ENCODE data around the gene PHACTR1.
A peak's percentile ranks its signal among the peaks of the same experiment; 100 is the strongest.

PHACTR1 gene

GRCh38 chr6:13005994-13006393 lies 289.4 kb downstream of the PHACTR1 start:
- ChIA-PET POLR2A (no interaction called here), CTCF (no interaction called here)
- TF ChIP-seq HDGF (IDR thresholded peaks at IDR 0.05; ENCODE audit: borderline replicate concordance) (no peak), ZNF384 (IDR thresholded peaks at IDR 0.05) (no peak), LEF1 (IDR thresholded peaks at IDR 0.05; ENCODE audit: borderline replicate concordance) (no peak), SP1 (IDR thresholded peaks at IDR 0.05) (no peak), FOXA1 (IDR thresholded peaks at IDR 0.05) (no peak), CTBP1 (IDR thresholded peaks at IDR 0.05; ENCODE audit: borderline replicate concordance) (no peak), FOXK2 (IDR thresholded peaks at IDR 0.05) (no peak)
- no peak for DNase-seq (ENCODE audit: extremely low spot score)

- ChIA-PET CTCF (no interaction called here), POLR2A (no interaction called here)
- peak; percentile 74 for TF ChIP-seq PKNOX1 (IDR thresholded peaks at IDR 0.05)
- TF ChIP-seq FOXA1 (IDR thresholded peaks at IDR 0.05), result peak; percentile 55
- no peak for TF ChIP-seq HDGF (IDR thresholded peaks at IDR 0.05; ENCODE audit: borderline replicate concordance)
- TF ChIP-seq CTBP1 (IDR thresholded peaks at IDR 0.05; ENCODE audit: borderline replicate concordance), result peak; percentile 78
- DNase-seq (ENCODE audit: extremely low spot score), result peak; percentile 12
Measured at GRCh38 chr6:13006578-13007300, 290.2 kb downstream of the PHACTR1 start.

- TF ChIP-seq SP1 (IDR thresholded peaks at IDR 0.05) (no peak), HDGF (IDR thresholded peaks at IDR 0.05; ENCODE audit: borderline replicate concordance) (no peak), ARNT (IDR thresholded peaks at IDR 0.05) (no peak), PKNOX1 (IDR thresholded peaks at IDR 0.05) (no peak), L3MBTL2 (conservative IDR thresholded peaks at IDR 0.05) (no peak), BHLHE40 (IDR thresholded peaks at IDR 0.05; ENCODE audit: borderline replicate concordance) (no peak), FOXA1 (IDR thresholded peaks at IDR 0.05) (no peak), ELF4 (IDR thresholded peaks at IDR 0.05) (no peak), FOXK2 (IDR thresholded peaks at IDR 0.05) (no peak), ZNF384 (IDR thresholded peaks at IDR 0.05) (no peak), LEF1 (IDR thresholded peaks at IDR 0.05; ENCODE audit: borderline replicate concordance) (no peak), FOXM1 (IDR thresholded peaks at IDR 0.05; ENCODE audit: borderline replicate concordance) (no peak), NFRKB (IDR thresholded peaks at IDR 0.05) (no peak), SUZ12 (IDR thresholded peaks at IDR 0.05) (no peak), TARDBP (IDR thresholded peaks at IDR 0.05) (no peak), CTBP1 (IDR thresholded peaks at IDR 0.05; ENCODE audit: borderline replicate concordance) (no peak)
- POLR2A ChIA-PET, result no interaction called here
- no peak for DNase-seq (ENCODE audit: extremely low spot score)
- CTCF ChIA-PET, result no interaction called here
Measured at GRCh38 chr6:13007744-13008143, 291.2 kb downstream of the PHACTR1 start.

DNA sequence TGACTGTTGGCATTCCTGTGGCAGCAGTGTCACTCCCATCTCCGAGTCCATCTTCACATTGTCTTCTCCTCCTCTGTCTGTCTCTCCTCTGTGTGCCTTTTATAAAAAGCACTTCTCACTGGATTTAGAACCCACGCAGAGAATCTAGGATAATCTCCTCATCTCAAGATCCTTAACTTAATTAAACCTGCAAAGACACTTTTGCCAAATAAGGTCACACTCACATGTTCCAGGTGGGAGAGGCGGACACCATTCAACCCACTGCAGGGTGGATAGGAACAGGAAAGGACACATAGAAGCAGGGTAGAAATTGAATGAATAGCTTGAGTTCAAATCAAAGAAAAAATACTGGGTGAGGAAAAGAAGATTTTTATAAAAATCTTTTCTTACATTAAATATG lies 292.5 kb downstream of the PHACTR1 start:
- POLR2A ChIA-PET, result interaction anchor here (1.0 kb wide), 1 partner anchor 319 kb away, joined by 3 read pairs; the partner anchor contains the start of gene TBC1D7
- TF ChIP-seq ARNT (IDR thresholded peaks at IDR 0.05) (no peak), TARDBP (IDR thresholded peaks at IDR 0.05) (no peak), ZNF384 (IDR thresholded peaks at IDR 0.05) (no peak), NFRKB (IDR thresholded peaks at IDR 0.05) (no peak), SP1 (IDR thresholded peaks at IDR 0.05) (no peak)

GRCh38 chr6:13009461-13009860 lies 292.9 kb downstream of the PHACTR1 start:
- POLR2A ChIA-PET, result no interaction called here
- no peak for DNase-seq (ENCODE audit: extremely low spot score)
- no peak for TF ChIP-seq HDGF (IDR thresholded peaks at IDR 0.05; ENCODE audit: borderline replicate concordance)
- no peak for TF ChIP-seq FOXA1 (IDR thresholded peaks at IDR 0.05)
- no peak for TF ChIP-seq SP1 (IDR thresholded peaks at IDR 0.05)
- no peak for TF ChIP-seq SUZ12 (IDR thresholded peaks at IDR 0.05)
- CTCF ChIA-PET, result no interaction called here

More for the DNA sequence above, 292.5 kb downstream of the PHACTR1 start:
- CTCF ChIA-PET, result no interaction called here
- no peak for DNase-seq (ENCODE audit: extremely low spot score)

DNA sequence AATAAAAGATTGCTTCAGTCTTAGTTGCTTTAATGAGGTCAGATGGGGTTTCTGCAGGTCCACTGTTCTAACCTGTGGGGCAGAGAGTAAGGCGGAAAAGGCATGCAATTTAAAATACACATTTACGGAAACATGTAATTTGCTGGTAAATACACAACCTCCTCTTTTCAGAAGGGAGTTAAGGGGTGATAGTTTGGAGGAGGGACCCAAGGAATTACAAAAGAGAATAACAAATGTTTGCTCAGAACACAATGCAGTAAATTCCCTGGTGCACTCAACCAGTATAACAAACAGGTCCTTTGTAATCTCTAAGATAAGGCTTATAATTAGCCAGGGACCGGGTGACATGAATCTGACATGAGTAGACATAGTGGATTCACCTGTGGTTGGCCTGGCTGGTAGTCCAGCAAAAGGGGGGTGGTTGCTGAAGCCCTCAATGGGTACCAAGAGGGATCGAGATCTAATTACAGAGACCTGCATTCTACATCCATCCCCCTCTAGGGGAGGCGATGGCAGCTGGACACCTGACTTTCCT lies 295.1 kb downstream of the PHACTR1 start:
- POLR2A ChIA-PET, result no interaction called here
- TF ChIP-seq CTBP1 (IDR thresholded peaks at IDR 0.05; ENCODE audit: borderline replicate concordance) (no peak), ELF4 (IDR thresholded peaks at IDR 0.05) (no peak), ZNF384 (IDR thresholded peaks at IDR 0.05) (no peak), TARDBP (IDR thresholded peaks at IDR 0.05) (no peak), BHLHE40 (IDR thresholded peaks at IDR 0.05; ENCODE audit: borderline replicate concordance) (no peak), SUZ12 (IDR thresholded peaks at IDR 0.05) (no peak), FOXA1 (IDR thresholded peaks at IDR 0.05) (no peak), FOXM1 (IDR thresholded peaks at IDR 0.05; ENCODE audit: borderline replicate concordance) (no peak), LEF1 (IDR thresholded peaks at IDR 0.05; ENCODE audit: borderline replicate concordance) (no peak), ARNT (IDR thresholded peaks at IDR 0.05) (no peak), HDGF (IDR thresholded peaks at IDR 0.05; ENCODE audit: borderline replicate concordance) (no peak), PKNOX1 (IDR thresholded peaks at IDR 0.05) (no peak), SP1 (IDR thresholded peaks at IDR 0.05) (no peak), FOXK2 (IDR thresholded peaks at IDR 0.05) (no peak), NFRKB (IDR thresholded peaks at IDR 0.05) (no peak)
- no peak for DNase-seq (ENCODE audit: extremely low spot score)
- CTCF ChIA-PET, result interaction anchor here (0.6 kb wide), 1 partner anchor 300 kb away, joined by 3 read pairs; no protein-coding TSS in a partner anchor
